Esophagus mucosa (tissue), 1 donor: ENCODE results near the gene TPSAB1. TPM values are rescaled to one million over a fixed set of nuclear protein-coding genes. Genes with fewer than 3 reads are reported as not detected.
"Not testable (repeated sequence)": the region's sequence is repeated elsewhere in the genome, so short reads cannot be mapped to it uniquely, and the experiment has no call there.

ENCODE experiments used
- ATAC-seq: fragments of 200-7000 bp; cut with Tn5 transposase; one replicate; pipeline ENCODE4 v1.9.1; 2020
- total RNA-seq: library from RNA; stranded (reverse); gene quantifications from one replicate; pipeline ENCODE4 v1.2.4, GENCODE V29; 2023
- donor health status: DM: yes; HTN: yes; CAD: no.

Gene TPSAB1
- total RNA-seq, 1 donor from 2014 or later = 4.6 TPM

GRCh38 chr16:1225051-1225451, 15.5 kb upstream of the TPSAB1 start, which contains the start of gene TPSG1:
TPSG1 (minus strand) TSS chr16:1225268; CDS start chr16:1225252, 16 bp downstream.
- ATAC-seq = no peak

- ATAC-seq = not testable (repeated sequence)
Observed at GRCh38 chr16:1225728-1226311, 14.7 kb upstream of the TPSAB1 start.

- not testable (repeated sequence) for ATAC-seq
Observed at GRCh38 chr16:1226692-1227091, 13.8 kb upstream of the TPSAB1 start.

GRCh38 chr16:1228227-1228626, 12.3 kb upstream of the TPSAB1 start:
- ATAC-seq = not testable (repeated sequence)

GRCh38 chr16:1229476-1229875, 11.0 kb upstream of the TPSAB1 start:
- ATAC-seq = not testable (repeated sequence)

GRCh38 chr16:1230084-1230470, 10.4 kb upstream of the TPSAB1 start, which contains the start of gene TPSB2:
TPSB2 (minus strand) TSS chr16:1230184; CDS start chr16:1229951, 233 bp downstream.
- not testable (repeated sequence) for ATAC-seq

GRCh38 chr16:1230471-1231212, 9.9 kb upstream of the TPSAB1 start:
- ATAC-seq = not testable (repeated sequence)

GRCh38 chr16:1231301-1231700, 9.2 kb upstream of the TPSAB1 start:
- ATAC-seq = not testable (repeated sequence)

- ATAC-seq = peak; percentile 4
Observed at GRCh38 chr16:1232049-1232748, 8.3 kb upstream of the TPSAB1 start.

- peak; percentile 76 for ATAC-seq
Observed at GRCh38 chr16:1236659-1237058, 3.8 kb upstream of the TPSAB1 start.

- ATAC-seq = no peak
Observed at GRCh38 chr16:1237990-1238389, 2.5 kb upstream of the TPSAB1 start.

GRCh38 chr16:1238909-1239308, 1.6 kb upstream of the TPSAB1 start:
- not testable (repeated sequence) for ATAC-seq

GRCh38 chr16:1239575-1239974, 930 bp upstream of the TPSAB1 start:
- ATAC-seq = not testable (repeated sequence)

GRCh38 chr16:1241081-1241480, 576 bp downstream of the TPSAB1 start:
- ATAC-seq = peak; percentile 13

GRCh38 chr16:1243363-1243762, 2.9 kb downstream of the TPSAB1 start:
- ATAC-seq = not testable (repeated sequence)

- ATAC-seq = not testable (repeated sequence)
Observed at GRCh38 chr16:1243907-1244850, 3.7 kb downstream of the TPSAB1 start.

GRCh38 chr16:1244881-1245280, 4.4 kb downstream of the TPSAB1 start:
- ATAC-seq = no peak

- ATAC-seq = no peak
Observed at GRCh38 chr16:1245452-1246020, 5.0 kb downstream of the TPSAB1 start.

GRCh38 chr16:1247903-1248537, 7.5 kb downstream of the TPSAB1 start:
- ATAC-seq = not testable (repeated sequence)

GRCh38 chr16:1249031-1249755, 8.7 kb downstream of the TPSAB1 start:
- peak; percentile 79 for ATAC-seq
